Fibroblast of lung (primary cell): ENCODE data around the gene PLS3.

ENCODE experiments used
- EZH2 ChIP-seq: IDR thresholded peaks from 2 replicates; pipeline ENCODE4 v1.5.1; 2012; ENCODE audit warnings: low read length, control low read depth, mild to moderate bottlenecking; ENCODE audit errors: missing control alignments
- TF ChIP-seq, protein P1 (sequence below), 2 donors: IDR thresholded peaks in 1 of 2; conservative IDR thresholded peaks in 1 of 2; 1 replicate in 1 of 2; 2 replicates in 1 of 2; pipeline ENCODE4 v1.5.1; 2011 to 2012; ENCODE audit warnings: low read length in 2 of 2, control low read depth in 1 of 2, inconsistent platforms in 1 of 2, low read depth in 1 of 2, mild to moderate bottlenecking in 1 of 2

DNA sequence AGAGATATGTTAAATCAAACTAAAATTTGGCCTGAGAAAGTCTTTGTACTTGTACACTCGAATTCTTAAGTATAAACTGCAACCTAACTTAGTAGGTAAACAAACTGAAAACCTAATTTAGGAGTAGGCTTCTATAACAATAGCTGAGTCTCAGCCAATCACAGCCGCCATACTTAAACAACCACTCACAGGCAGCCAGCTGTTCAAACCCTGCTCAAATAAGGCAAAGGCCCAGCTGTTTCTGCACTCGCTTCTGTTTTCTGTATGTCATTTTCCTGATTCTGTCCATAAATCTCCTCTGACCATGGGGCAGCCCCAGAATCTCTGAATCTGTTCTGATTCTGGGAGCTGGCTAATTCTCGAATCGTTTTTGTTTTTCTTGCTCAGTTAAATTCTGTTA lies 7.8 kb upstream of the PLS3 start:
- TF ChIP-seq, protein P1, sequence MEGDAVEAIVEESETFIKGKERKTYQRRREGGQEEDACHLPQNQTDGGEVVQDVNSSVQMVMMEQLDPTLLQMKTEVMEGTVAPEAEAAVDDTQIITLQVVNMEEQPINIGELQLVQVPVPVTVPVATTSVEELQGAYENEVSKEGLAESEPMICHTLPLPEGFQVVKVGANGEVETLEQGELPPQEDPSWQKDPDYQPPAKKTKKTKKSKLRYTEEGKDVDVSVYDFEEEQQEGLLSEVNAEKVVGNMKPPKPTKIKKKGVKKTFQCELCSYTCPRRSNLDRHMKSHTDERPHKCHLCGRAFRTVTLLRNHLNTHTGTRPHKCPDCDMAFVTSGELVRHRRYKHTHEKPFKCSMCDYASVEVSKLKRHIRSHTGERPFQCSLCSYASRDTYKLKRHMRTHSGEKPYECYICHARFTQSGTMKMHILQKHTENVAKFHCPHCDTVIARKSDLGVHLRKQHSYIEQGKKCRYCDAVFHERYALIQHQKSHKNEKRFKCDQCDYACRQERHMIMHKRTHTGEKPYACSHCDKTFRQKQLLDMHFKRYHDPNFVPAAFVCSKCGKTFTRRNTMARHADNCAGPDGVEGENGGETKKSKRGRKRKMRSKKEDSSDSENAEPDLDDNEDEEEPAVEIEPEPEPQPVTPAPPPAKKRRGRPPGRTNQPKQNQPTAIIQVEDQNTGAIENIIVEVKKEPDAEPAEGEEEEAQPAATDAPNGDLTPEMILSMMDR (conservative IDR thresholded peaks at IDR 0.05 in 1 of 2, IDR thresholded peaks at IDR 0.05 in 1 of 2; ENCODE audit: low read depth in 1 of 2, low read length in 2 of 2) = no peak
- TF ChIP-seq EZH2 = no peak
